Mucosa of descending colon (tissue), 3 donors: Measurements from ENCODE around the gene TUT4. TPM values are rescaled to one million over a fixed set of nuclear protein-coding genes. Genes with fewer than 3 reads are reported as not detected.

Experiments
- ATAC-seq: fragments of 200-7000 bp; cut with Tn5 transposase; one replicate; pipeline ENCODE4 v1.9.1; 2020; ENCODE audit warnings: mild to moderate bottlenecking, moderate library complexity
- DNase-seq, 3 donors: peaks; one replicate each; pipeline ENCODE4 v3.0.0-alpha.2; 2020
- H3K36me3 ChIP-seq: fragments of 200-600 bp; one replicate; pipeline ENCODE4 v1.8.0; 2021; ENCODE audit warnings: low read depth, mild to moderate bottlenecking
- H3K4me1 ChIP-seq: fragments of 200-600 bp; one replicate; pipeline ENCODE4 v1.8.0; 2021; ENCODE audit warnings: low read depth, mild to moderate bottlenecking
- H3K4me3 ChIP-seq: fragments of 200-600 bp; one replicate; pipeline ENCODE4 v1.8.0; 2021; ENCODE audit warnings: mild to moderate bottlenecking
- H3K9me3 ChIP-seq: fragments of 200-600 bp; one replicate; pipeline ENCODE4 v1.8.0; 2021; ENCODE audit warnings: mild to moderate bottlenecking
- CTCF ChIP-seq: fragments of 200-600 bp; IDR thresholded peaks from one replicate; pipeline ENCODE4 v1.8.0; 2022; ENCODE audit warnings: antibody characterized with exemption, mild to moderate bottlenecking
- intact Hi-C, 2 donors: fragments of 100-400 bp; cut with DNase I in 1 of 2; cut with micrococcal nuclease in 1 of 2; formaldehyde crosslinking; loops; one replicate each; pipeline versions ENCODE4 v1.11.0 to v1.11.1; 2022; cut with DNase I, micrococcal nuclease
- total RNA-seq, 3 donors: library from RNA; stranded (reverse); fragmentation: NEBNext Ultra II Directional in 2 of 3; extraction: Animal tissue kit (Norgen Biotek cat#: 25700) in 2 of 3; gene quantifications; one replicate each; pipeline versions ENCODE4 v1.2.1 to v1.2.4, GENCODE V29; 2021 to 2023
- donor health status: DM: no; HTN: no; CAD: no; lungs with moderate emphysema.
- donor health status: DM: no; HTN: no; CAD: no.
- donor health status: DM: no; HTN: yes; CAD: no.

TUT4 gene
- total RNA-seq, 3 donors from 2014 or later = 17.9 to 51.7 (median 20.8) TPM

DNA sequence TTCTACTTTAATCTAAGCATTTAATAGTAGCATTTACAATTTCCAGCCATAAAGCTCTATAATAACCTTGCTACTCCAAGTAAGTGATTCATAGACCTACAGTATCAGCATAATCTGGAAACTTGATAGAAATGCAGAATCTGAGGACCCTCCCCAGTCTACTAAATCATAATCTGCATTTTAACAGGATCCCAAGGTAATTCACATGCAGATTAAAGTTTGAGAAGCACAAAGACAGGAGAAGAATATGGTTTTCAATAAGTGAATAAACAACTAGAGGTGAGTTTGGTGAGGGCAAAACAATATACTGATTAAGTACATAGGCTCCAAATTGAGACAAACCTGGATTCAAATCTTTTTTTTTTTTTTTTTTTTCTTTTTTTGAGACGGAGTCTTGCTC lies 91.1 kb downstream of the TUT4 start:
- no peaks in the 10 kb centered on the region for H3K4me1 ChIP-seq
- no peak for TF ChIP-seq CTCF
- no peak for ATAC-seq
- no peaks in the 10 kb centered on the region for H3K36me3 ChIP-seq
- no peak overlapping the region for H3K4me3 ChIP-seq
- no peaks in the 10 kb centered on the region for H3K9me3 ChIP-seq
- DNase-seq = no peak
- intact Hi-C loops = no loop called here

DNA sequence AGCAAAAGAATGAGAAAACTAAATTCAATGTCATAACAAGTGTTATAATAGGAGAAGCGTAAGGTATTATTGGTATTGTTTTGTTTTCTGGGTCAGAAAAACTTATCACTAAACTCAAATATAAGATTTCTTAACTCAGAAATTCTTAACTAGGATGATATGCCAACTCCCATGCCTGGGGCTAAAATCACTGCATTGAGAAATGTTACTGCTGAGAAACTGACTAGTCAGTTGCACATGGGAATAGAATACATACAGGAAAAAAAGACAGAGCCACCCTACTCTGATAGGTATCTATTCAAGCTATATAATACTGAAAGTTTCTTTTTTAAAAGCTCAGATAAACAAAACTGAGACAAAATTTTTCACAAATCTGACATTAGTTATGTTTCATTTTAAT lies 92.2 kb downstream of the TUT4 start:
- Histone ChIP-seq H3K9me3 (no peaks in the 10 kb centered on the region), H3K36me3 (no peaks in the 10 kb centered on the region), H3K4me1 (no peaks in the 10 kb centered on the region), H3K4me3 (no peak overlapping the region)
- ATAC-seq (no peak), DNase-seq (no peak)
- no peak for TF ChIP-seq CTCF
- intact Hi-C loops = no loop called here

DNA sequence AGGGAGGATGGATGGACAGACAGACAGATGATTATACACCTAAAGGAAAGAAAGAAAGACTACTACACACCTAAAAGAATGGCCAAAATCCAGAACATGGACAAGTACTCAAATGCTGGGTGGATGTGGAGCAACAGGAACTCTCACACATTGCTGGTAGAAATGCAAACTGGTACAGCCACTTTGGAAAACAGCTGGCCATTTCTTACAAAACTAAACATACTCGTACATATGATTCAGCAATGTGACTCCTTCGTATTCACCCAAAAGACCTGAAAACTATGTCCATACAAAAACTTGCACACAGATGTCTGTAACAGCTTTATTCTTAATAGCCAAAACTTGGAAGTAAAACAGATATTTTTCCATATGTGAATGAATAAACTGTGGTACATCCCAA lies 97.2 kb downstream of the TUT4 start:
- Histone ChIP-seq H3K4me3 (no peak overlapping the region), H3K36me3 (no peaks in the 10 kb centered on the region), H3K4me1 (no peaks in the 10 kb centered on the region), H3K9me3 (no peaks in the 10 kb centered on the region)
- TF ChIP-seq CTCF = no peak
- DNase-seq = no peak
- intact Hi-C loops = no loop called here
- ATAC-seq = no peak

DNA sequence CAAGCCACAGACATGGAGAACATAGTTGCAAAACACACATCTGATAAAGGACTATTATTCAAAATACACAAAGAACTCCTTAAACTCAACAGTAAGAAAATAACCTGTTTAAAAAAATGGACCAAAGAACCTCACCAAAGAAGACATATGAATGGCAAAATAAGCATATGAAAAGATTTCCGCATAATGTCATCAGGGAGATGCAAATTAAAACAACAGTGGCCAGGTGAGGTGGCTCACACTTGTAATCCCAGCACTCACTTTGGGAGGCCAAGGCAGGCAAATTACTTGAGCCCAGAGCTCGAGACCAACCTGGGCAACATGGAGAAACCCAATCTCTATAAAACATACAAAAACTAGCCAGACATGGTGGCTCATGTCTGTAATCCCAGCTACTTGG lies 98.1 kb downstream of the TUT4 start:
- Histone ChIP-seq H3K36me3 (no peaks in the 10 kb centered on the region), H3K4me1 (no peaks in the 10 kb centered on the region), H3K4me3 (no peak overlapping the region), H3K9me3 (no peaks in the 10 kb centered on the region)
- no peak for DNase-seq
- intact Hi-C loops = no loop called here
- ATAC-seq = no peak
- no peak for TF ChIP-seq CTCF

- H3K4me1 ChIP-seq = no peaks in the 10 kb centered on the region
- intact Hi-C loops = no loop called here
- TF ChIP-seq CTCF = no peak
- DNase-seq (no peak), ATAC-seq (no peak)
- no peaks in the 10 kb centered on the region for H3K9me3 ChIP-seq
- no peaks in the 10 kb centered on the region for H3K36me3 ChIP-seq
- H3K4me3 ChIP-seq = no peak overlapping the region
Measured at GRCh38 chr1:52454127-52454526, 98.8 kb downstream of the TUT4 start.

GRCh38 chr1:52444463-52444862 lies 108.4 kb downstream of the TUT4 start:
- TF ChIP-seq CTCF = no peak
- DNase-seq (no peak), ATAC-seq (no peak)
- intact Hi-C loops = no loop called here
- Histone ChIP-seq H3K9me3 (no peaks in the 10 kb centered on the region), H3K4me1 (no peaks in the 10 kb centered on the region), H3K4me3 (no peak overlapping the region), H3K36me3 (no peaks in the 10 kb centered on the region)
